ENCODE measurements around the gene STARD13.
A peak's percentile ranks its signal among the peaks of the same experiment; 100 is the strongest.

STARD13 gene

GRCh38 chr13:33285420-33286124 is at the start of gene STARD13:
Gene STARD13 (minus strand): TSS chr13:33285755. CDS start chr13:33285638, 117 bp downstream.
- DNase-seq (ENCODE audit: low spot score) = peak; percentile 98

- no peak for DNase-seq (ENCODE audit: low spot score)
Observed at GRCh38 chr13:33334831-33335230, 49.3 kb upstream of the STARD13 start.

- no peak for DNase-seq (ENCODE audit: low spot score)
Observed at GRCh38 chr13:33331962-33332361, 46.4 kb upstream of the STARD13 start.

- DNase-seq (ENCODE audit: low spot score) = no peak
Observed at GRCh38 chr13:33330483-33330882, 44.9 kb upstream of the STARD13 start.

GRCh38 chr13:33328701-33329100 is 43.1 kb upstream of the STARD13 start:
- no peak for DNase-seq (ENCODE audit: low spot score)

GRCh38 chr13:33326723-33327122 is 41.2 kb upstream of the STARD13 start:
- no peak for DNase-seq (ENCODE audit: low spot score)

GRCh38 chr13:33326246-33326645 is 40.7 kb upstream of the STARD13 start:
- no peak for DNase-seq (ENCODE audit: low spot score)

- DNase-seq (ENCODE audit: low spot score) = peak; percentile 28
Observed at GRCh38 chr13:33323801-33324510, 38.4 kb upstream of the STARD13 start.

- no peak for DNase-seq (ENCODE audit: low spot score)
Observed at GRCh38 chr13:33322965-33323668, 37.6 kb upstream of the STARD13 start.

GRCh38 chr13:33322543-33322809 is 36.9 kb upstream of the STARD13 start:
- DNase-seq (ENCODE audit: low spot score) = peak; percentile 64

- peak; percentile 15 for DNase-seq (ENCODE audit: low spot score)
Observed at GRCh38 chr13:33321686-33322542, 36.4 kb upstream of the STARD13 start.

- no peak for DNase-seq (ENCODE audit: low spot score)
Observed at GRCh38 chr13:33319859-33320258, 34.3 kb upstream of the STARD13 start.

- no peak for DNase-seq (ENCODE audit: low spot score)
Observed at GRCh38 chr13:33318744-33319143, 33.2 kb upstream of the STARD13 start.

- DNase-seq (ENCODE audit: low spot score) = no peak
Observed at GRCh38 chr13:33318037-33318436, 32.5 kb upstream of the STARD13 start.

GRCh38 chr13:33316890-33317289 is 31.3 kb upstream of the STARD13 start:
- no peak for DNase-seq (ENCODE audit: low spot score)

GRCh38 chr13:33313504-33313903 is 27.9 kb upstream of the STARD13 start:
- no peak for DNase-seq (ENCODE audit: low spot score)

- no peak for DNase-seq (ENCODE audit: low spot score)
Observed at GRCh38 chr13:33312861-33313212, 27.3 kb upstream of the STARD13 start.

GRCh38 chr13:33312150-33312860 is 26.8 kb upstream of the STARD13 start:
- peak; percentile 24 for DNase-seq (ENCODE audit: low spot score)

GRCh38 chr13:33311040-33311439 is 25.5 kb upstream of the STARD13 start:
- no peak for DNase-seq (ENCODE audit: low spot score)

- no peak for DNase-seq (ENCODE audit: low spot score)
Observed at GRCh38 chr13:33310245-33311038, 24.9 kb upstream of the STARD13 start.

GRCh38 chr13:33308863-33309262 is 23.3 kb upstream of the STARD13 start:
- DNase-seq (ENCODE audit: low spot score) = no peak

Measured in AG08395 (cell line).